22Rv1 (cell line): ENCODE results near the gene ISOC2.

ENCODE experiments used
- ZFX ChIP-seq: fragments of 450-650 bp; IDR thresholded peaks from 2 replicates; pipeline ENCODE4 v1.6.1; 2017; ENCODE audit warnings: antibody characterized with exemption, borderline replicate concordance
- TF ChIP-seq, protein P1 (sequence below): fragments of 450-650 bp; IDR thresholded peaks from 2 replicates; pipeline ENCODE4 v1.5.1; 2017; ENCODE audit warnings: mild to moderate bottlenecking

DNA sequence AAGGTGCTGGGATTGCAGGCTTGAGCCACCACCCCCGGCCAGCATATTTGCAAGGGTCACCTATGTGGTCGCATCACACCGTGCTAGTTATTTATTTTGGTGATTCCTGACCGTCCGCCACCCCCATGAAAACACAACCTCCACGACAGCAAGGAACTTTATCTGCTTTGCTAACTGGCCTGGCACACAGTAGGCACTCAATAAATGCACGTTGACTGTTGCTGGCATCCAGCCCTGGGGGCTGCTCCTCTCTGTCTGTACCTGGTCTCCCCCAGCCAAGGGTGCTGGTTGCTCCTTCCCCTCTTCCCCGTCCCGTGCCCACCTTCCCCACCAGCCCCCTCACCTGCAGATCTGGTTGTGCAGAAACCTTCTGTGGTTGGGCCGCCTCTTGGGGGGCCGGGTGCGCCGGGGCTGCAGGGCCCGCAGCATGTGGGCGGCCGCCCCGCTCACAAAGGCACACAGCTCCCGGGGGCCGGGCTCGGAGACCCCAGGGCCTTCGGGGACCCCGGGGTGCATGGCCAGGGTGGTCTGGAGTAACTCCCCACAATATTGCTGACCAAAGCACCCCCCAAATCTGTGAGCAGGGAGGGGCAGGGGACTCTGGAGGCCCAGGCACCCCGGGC, 2.7 kb upstream of the ISOC2 start:
- TF ChIP-seq, protein P1, sequence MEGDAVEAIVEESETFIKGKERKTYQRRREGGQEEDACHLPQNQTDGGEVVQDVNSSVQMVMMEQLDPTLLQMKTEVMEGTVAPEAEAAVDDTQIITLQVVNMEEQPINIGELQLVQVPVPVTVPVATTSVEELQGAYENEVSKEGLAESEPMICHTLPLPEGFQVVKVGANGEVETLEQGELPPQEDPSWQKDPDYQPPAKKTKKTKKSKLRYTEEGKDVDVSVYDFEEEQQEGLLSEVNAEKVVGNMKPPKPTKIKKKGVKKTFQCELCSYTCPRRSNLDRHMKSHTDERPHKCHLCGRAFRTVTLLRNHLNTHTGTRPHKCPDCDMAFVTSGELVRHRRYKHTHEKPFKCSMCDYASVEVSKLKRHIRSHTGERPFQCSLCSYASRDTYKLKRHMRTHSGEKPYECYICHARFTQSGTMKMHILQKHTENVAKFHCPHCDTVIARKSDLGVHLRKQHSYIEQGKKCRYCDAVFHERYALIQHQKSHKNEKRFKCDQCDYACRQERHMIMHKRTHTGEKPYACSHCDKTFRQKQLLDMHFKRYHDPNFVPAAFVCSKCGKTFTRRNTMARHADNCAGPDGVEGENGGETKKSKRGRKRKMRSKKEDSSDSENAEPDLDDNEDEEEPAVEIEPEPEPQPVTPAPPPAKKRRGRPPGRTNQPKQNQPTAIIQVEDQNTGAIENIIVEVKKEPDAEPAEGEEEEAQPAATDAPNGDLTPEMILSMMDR, result no peak
- TF ChIP-seq ZFX, result no peak
